Measurements from ENCODE around the gene ATP5ME.
A peak's percentile ranks its signal among the peaks of the same experiment; 100 is the strongest.

ATP5ME gene

DNA sequence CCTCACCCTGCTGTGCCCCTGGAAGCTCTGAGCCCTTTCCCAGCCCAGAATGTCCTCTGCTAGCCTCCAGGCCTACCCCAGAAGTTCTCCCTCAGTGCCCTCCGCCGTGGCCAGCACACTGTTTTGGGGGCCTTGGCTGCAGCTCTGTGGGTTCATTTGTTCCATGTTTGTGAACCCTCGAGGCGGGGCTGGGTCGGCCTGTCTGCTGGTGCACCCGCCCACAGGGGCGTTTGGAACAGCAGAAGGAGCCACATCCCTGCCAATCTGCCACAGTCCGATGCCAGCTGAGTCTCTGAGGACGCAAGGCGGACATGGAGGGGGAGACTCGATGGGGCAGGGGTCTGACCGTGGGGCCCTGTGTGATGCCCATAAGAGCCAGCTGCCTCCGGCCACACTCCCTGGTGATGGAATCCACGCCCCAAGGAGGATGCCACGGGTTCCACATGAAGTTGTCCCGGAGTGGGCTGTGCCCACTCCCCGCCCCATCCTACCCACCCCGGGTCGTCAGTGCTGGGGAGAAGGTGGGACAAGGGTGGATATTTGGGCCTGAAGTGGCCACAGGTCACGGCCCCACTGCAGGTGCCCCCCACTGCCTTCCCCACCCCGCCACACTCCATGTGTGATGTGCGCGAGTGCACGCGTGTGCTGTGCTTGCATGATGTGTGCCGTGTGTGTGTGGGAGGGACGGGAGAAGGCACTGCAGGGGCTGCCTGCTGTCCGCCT lies 7.1 kb downstream of the ATP5ME start:
- no peak for DNase-seq

DNA sequence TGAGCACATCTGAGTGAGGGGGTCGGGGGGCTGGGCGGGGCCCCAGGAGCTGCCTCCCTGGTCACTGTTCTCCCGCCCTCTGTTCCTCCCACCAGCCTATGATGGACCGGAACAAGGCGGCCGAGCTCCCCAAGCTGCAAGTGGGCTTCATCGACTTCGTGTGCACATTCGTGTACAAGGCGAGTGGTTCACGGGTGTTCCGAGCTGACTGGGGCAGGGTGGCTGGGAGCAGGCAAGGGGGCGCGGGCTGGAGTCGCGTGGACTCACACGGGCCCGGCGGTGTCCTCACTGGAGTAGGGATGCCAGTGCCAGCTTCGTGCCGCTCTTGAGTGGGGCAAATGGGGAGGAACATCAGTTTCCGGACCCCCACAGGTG lies 7.7 kb downstream of the ATP5ME start:
- no peak for DNase-seq

DNA sequence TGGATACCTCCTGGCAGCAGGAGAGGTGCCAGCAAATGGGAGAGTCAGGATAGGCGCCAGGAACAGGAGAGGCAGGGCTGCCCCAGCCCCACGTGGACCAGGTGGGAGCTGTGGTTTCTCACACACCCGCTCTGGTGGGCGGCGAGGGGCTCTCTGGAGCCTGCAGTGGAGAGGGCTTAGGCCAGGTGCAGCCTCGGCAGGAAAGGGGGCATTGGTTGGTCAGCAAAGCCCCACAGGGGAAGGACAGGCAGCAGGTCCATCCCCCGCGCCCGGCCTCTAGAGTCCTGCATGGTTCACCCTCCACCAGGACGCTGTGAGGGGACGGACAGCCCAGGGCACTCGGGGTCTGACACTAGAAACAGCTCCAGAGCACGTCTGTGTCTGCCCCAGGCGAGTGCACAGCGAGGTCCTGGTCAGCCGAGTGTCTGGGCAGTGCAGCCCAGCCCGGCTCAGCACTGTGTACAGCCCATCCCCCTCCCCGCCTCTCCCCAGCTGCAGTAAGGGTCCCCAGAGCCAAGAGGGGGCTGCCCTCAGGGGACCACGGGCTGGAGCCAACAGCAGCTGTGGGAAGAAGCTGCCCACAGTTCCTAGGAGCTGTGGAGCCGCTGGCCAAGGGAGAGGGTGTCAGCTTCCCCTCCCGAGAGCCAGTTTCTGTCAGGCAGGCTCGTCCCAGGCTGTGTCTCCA lies 8.2 kb downstream of the ATP5ME start:
- no peak for DNase-seq

DNA sequence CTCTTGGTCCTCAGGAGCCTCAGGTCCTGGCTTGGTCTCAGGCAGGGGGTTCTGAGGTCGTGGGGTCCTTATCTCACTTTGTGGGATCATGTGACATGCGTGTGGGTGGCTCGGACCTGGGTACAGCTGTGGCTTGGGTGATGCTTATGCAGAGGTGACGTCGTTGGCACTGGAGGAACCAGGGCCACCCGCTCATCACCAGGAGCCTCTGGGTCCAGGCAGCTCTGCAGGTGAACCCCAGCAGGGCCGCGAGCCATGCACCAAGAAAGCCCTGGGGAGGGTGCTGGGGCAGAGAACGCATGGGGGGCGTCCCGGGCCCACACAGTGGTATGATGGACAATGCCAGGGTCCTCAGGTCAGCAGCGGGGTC lies 8.7 kb downstream of the ATP5ME start:
- no peak for DNase-seq

DNA sequence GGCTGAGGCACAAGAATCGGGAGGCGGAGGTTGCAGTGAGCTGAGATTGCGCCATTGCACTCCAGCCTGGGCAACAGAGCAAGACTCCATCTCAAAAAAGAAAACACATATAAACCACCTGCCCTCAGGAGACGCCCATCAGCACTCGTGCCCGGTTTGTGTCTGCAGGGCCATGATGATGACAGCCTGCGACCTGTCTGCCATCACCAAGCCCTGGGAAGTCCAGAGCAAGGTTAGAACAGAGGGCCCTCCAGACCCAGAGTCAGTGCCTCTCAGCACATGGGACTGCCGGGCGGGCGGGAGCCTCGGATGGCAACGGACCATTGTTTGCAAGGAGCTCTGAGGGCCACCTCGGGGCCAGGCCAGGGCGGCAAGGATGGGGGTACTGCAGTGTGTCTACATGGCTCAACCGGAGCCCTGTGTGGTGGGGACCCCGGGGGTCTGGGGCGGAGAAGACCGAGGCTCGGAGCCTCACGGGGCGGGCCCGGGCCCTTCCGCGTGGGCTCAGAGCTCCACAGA lies 9.3 kb downstream of the ATP5ME start:
- DNase-seq: no peak

DNA sequence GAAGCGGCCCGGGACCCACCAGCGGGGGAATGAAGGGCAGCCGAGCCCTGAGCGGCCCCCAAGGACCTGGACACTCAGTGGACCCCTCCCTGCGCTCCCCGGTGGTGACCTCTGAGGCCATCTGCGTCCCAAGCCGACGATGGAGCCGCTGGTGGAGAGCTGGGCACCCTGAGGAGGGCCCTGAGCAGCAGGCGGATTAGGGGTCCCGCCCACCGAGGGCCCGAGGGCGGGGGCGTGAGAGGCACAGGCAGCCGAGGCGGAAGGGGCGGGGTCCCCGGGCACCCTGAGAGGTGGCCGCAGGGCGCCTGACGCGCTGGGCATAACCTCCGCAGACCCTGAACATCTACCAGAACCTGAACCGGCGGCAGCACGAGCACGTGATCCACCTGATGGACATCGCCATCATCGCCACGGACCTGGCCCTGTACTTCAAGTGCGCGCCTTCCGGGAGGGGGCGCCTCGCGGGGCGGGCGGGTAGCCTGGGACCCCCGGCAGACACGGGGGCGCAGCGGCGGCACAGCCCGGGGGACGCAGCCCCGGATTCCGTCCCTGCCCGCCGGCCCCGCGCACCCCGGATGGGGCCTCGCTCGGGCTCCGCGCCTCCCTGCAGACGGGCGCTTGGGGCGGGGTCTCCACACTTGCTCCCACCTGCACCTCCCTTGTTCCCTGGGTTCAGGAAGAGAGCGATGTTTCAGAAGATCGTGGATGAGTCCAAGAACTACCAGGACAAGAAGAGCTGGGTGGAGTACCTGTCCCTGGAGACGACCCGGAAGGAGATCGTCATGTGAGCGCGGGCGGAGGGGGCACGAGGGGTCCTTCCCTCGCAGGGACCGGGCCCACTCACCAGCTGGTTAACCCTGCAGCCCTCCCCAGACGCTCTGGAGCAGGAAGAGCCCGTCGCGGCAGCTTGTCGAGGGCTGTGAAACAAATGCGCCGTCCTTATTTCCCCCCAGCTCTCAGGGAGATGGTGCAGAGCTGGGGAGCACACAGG lies 10.3 kb downstream of the ATP5ME start:
- peak; percentile 70 for DNase-seq

DNA sequence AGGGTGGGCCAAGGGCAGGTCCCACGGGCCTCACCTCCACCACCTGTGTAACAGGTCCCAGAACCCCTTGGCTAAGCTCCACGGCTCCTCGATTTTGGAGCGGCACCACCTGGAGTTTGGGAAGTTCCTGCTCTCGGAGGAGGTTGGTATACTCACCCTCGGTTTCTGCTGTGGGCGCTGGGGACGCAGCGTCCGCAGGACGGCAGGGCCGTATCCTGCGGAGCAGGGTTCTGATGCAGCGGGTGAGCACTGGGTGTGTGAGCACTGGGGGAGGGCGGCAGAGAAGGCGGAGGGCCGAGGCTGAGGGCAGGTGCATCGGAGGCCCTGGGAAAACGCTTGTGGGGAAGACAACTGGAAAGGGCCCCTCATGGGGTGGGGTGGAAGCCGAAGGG lies 11.0 kb downstream of the ATP5ME start:
- DNase-seq: no peak

DNA sequence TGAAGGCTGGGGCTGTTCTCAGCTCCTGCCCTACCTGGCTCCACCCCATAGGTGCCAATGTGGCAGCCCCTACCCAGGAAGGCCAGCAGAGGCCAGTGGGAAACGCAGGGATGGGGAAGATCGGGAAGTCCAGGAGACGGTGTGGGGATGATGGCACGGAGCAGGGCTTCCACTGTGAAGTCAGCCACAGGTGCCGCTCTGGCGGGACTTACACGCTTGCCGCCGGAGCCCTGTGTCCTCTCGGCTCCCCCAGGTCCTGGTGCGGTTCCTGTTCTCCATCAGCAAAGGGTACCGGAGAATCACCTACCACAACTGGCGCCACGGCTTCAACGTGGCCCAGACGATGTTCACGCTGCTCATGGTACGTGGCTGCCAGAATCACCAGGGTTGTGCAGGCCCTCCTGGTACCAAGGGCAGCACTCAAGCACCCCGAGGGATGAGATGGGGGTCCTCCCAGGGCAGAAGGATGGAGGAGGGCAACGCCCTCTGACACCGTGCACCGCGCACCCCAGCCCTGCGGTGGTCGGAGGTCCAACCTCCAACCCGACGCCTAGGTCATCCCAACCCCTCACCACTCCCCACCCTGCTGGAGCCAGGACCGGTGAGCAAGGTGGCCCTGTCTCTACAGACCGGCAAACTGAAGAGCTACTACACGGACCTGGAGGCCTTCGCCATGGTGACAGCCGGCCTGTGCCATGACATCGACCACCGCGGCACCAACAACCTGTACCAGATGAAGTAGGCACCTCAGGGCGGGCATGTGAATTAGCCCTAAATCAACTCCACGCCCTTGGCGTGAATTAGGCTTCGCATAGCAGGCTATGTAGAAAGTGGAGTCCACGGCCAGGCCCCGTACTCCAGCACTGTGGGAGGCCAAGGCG lies 12.0 kb downstream of the ATP5ME start:
- no peak for DNase-seq

DNA sequence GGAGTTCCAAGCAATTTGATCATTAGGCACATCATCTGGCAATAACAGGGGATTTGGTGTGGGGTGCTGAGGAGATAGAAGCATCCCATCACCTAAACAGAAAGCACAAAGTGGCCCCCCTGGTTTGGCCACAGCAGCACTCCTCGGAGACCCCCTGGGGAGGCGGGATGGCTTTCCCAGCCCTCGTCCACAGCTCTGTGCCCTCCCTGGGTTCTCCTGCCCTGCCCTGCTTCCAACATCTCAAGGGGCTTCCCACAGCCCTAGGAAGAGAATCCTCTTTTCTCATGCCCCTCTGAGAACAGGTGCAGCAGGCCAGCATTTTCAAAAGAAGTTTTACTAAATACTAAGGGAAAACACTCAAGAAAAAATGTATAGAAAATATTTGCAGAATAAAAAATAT lies 12.8 kb downstream of the ATP5ME start:
- DNase-seq: no peak

DNA sequence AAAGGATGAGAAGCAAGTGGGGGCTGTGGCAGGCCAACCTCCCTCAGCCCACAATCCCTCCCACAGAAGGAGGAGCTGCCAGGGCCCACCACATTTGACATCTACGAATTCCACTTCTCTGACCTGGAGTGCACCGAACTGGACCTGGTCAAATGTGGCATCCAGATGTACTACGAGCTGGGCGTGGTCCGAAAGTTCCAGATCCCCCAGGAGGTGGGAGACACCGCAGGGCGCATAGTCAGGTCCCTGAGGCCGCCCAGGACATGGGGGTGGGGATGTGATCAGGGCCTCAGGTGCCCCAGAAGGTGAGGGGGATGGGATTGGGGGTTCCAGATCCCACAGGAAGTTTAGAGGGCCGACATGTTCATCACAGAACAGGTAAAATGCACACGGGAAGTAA lies 13.7 kb downstream of the ATP5ME start:
- no peak for DNase-seq

DNA sequence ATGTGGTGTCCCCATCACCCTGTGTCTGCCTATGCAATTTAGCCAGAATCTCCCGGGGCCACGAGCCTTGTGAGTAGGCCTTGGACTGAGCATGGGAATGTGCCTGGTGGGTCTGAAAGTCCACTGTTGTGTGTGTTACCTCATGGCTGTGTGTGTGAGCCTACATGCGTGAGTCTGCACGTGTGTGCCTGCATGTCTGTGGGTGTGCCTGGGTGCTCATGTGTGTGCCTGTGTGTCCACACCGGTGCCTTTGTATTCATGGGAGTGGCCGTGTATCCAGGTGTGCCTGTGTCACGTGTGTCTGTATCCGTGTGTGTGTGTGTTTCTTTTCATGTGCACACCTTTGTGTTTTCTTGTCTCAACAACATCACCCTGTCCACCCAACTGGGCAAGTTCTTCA lies 14.2 kb downstream of the ATP5ME start:
- DNase-seq: no peak

DNA sequence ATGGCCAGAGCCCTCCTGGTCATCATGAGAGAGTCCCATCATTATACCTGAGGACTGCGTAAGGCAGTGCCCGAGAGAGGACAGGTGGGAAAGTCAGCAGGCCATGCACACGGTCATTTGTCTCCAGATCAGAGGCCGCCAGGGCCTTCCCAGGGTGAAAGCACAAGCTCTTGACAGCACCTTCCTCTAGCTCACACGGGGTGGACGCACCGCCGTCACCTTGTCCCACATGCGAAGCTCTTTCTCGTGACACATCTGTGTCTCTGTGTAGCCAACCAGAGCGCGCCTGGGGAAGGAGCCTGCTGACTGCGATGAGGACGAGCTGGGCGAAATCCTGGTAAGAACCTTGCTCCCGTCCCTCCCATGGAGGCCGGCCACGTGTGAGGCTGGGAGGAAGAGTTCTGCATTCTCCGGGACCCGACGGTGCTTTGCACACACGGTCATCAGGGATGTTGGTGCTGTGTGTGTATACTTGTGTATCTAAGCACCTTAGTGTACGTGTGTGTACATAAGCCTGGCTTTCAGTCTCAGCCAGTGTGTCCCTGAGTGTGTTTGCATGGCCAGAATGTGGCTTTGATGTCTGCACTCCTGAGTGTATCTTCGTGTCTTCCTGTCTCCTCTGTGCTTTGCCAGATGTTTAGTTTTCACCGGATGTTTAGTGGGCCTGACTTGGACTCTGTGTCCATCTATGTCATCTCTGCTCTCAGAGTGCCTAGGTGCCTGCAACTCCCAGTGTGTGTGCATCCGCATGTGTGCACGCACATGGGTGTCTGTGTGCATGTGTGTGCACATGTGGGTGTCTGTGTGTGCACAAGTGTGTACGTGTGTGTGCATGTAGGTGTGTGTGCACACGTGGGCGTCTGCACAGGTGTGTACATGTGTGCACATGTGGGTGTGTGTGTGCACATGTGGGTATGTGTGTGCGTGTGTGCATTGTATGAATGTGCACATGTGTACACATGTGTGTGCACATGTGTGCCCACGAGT lies 15.1 kb downstream of the ATP5ME start:
- DNase-seq: no peak

DNA sequence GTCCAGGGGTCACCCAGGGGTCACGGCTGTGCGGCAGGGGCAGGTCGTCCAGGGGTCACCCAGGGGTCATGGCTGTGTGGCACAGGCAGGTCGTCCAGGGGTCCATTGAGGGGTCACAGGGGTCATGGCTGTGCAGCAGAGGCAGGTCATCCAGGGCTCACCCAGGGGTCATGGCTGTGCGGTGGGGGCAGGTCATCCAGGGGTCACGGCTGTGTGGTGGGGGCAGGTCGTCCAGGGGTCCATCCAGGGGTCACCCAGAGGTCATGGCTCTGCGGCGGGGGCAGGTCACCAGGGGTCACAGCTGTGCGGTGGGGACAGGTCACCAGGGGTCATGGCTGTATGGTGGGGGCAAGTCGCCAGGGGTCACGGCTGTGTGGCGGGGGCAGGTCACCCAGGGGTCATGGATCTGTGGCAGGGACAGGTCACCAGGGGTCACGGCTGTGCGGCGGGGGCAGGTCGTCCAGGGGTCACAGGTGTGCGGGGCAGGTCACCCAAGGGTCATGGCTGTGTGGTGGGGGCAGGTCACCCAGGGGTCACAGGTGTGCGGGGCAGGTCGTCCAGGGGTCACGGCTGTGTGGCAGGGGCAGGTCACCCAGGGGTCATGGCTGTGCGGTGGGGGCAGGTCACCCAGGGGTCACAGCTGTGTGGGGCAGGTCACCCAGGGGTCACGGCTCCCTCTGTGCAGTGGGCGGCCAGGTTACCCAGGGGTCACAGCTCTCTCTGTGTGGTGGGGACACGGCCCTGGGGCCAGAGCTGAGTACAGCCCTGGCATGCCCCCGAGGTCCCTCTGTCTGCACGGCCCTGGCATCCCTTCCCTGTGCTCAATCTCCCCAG lies 16.0 kb downstream of the ATP5ME start:
- DNase-seq: no peak

DNA sequence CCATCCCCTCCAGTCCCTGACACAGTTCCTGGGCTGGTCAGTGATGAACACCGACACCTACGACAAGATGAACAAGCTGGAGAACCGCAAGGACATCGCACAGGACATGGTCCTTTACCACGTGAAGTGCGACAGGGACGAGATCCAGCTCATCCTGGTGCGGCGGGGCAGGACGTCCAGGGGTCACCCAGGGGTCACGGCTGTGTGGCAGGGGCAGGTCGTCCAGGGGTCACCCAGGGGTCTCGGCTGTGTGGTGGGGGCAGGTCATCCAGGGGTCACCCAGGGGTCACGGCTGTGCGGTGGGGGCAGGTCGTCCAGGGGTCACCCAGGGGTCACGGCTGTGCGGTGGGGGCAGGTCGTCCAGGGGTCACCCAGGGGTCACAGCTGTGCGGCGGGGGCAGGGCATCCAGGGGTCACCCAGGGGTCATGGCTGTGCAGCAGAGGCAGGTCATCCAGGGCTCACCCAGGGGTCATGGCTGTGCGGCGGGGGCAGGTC lies 16.7 kb downstream of the ATP5ME start:
- no peak for DNase-seq

DNA sequence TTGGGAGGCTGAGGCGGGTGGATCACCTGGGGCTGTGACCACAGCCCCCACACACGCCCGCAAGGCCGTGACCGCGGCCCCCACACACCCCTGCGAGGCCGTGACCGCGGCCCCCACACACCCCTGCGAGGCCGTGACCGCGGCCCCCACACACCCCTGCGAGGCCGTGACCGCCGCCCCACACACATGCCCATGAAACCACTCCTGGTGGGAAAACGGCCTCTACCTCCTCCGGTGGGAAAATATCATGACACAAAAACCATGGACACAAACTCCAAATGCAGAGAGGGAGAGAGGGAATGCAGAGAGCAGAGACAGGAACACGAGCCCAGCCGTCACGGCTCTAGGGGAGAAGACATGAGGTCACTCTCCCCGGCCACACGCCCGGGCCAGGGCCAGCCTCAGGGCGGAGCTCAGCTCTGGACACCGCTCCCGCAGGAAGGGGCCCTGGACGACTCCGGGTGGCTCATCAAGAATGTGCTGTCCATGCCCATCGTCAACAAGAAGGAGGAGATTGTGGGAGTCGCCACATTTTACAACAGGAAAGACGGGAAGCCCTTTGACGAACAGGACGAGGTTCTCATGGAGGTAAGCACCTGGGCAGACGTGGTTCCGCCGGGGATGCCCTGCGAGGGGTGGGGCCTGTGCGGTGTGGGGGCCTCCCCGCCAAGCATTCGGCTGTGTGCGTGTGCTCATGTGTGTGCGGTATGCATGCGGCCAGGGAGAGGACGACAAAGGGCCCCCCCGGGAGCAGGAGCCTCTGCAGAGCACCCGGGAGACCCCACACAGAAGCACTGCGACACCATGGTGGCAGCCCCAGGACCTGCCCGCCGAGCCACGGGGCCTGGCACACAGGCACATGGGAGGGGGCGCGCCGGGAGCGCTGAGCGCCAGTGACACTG lies 17.4 kb downstream of the ATP5ME start:
- no peak for DNase-seq

DNA sequence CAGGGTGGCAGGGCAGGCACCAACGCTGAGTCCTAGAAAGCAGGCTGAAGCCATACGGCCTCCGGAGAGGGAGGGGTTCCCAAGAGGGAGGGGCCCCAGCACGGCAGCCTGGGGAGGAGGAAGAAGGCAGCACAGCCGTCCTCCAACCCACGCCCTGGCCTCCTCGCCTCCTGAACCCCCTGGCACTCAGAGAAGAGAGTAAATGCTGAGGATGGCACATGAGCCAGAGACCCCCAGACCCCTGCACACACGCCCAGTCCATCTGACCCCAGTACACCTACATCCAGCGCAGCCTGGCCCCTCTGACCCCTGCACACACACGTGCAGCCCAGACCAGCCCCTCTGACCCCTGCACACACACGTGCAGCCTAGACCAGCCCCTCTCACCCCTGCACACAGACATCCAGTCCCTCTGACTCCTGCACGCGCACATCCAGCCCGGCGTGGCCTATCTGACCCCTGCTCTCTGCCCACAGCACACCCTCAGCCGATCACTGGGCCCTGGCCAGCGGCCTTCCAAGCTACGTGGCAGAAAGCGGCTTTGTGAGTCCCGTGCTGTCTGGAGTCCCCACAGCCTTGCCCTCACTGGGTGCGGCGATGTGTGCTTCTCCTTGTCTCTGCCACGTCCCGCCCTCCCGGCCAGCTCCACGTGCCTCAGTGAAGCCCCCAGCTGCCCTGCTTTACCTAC lies 18.5 kb downstream of the ATP5ME start:
- no peak for DNase-seq

DNA sequence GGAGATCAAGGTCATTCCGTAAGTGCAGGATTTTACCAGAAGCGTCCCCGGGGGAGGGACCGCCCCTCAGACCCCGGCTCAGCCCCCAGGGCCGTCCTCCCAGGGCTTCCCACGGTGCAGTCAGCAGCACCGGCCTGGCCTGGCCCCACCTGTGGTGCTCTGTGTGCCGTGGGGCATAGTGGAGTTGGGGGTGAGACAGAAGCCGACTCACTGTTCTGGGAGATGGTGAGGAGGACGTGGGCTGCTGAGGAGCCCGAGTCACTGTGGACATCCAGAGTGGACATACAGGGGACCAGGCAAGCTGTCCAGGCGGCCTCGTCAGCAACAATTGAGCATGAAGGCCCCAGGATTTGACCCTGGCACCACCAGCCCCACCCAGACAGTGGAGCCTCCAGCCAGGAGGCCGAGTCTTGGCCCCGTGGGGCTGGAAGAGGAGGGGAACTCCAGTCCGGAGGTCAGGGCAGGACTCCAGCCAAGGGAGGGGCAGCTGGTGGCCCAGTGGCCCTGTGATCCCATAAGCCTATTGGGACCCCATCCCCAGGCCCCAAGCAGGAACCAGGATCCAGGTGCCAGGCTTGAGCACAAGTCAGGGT lies 19.1 kb downstream of the ATP5ME start:
- DNase-seq: no peak

DNA sequence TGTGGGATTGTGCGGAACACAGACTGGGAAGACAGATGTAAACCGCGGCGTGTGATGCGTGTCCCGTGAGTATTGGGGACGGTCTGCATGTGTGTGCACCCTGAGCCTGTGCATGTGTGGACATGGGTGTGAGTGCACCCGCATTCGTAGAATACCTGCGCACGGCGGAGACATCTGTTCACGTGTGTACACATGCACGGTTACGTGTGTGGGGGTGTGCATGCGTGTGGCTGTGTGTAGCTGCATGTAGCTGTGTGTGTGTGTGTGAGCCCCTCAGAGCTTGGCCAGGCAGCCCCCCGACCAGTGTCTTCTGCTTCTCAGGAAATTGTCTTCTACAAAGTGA lies 19.6 kb downstream of the ATP5ME start:
- DNase-seq: no peak
